Spleen (tissue), 11 donors: ENCODE data around the gene PCNX2. TPM values are rescaled to one million over a fixed set of nuclear protein-coding genes. Genes with fewer than 3 reads are reported as not detected.

ENCODE experiments used
- DNase-seq: peaks from one replicate; pipeline ENCODE4 v3.0.0-alpha.2; 2020
- H3K27ac ChIP-seq, 8 donors: fragments of 200-600 bp; sonication (generic) in 7 of 8; 1 replicate in 4 of 8; 2 replicates in 4 of 8; pipeline versions ENCODE4 v1.5.0 to v1.8.0; 2016 to 2021; ENCODE audit warnings: inconsistent platforms in 4 of 8, mild to moderate bottlenecking in 4 of 8, moderate library complexity in 1 of 8
- H3K27me3 ChIP-seq, 7 donors: fragments of 200-600 bp; sonication (generic) in 6 of 7; replicated peaks in 1 of 7; 1 replicate in 4 of 7; 2 replicates in 3 of 7; pipeline versions ENCODE4 v1.5.0 to v1.8.0; 2016 to 2021; ENCODE audit warnings: inconsistent platforms in 3 of 7, mild to moderate bottlenecking in 1 of 7
- H3K36me3 ChIP-seq, 6 donors: fragments of 200-600 bp; sonication (generic) in 5 of 6; 1 replicate in 4 of 6; 2 replicates in 2 of 6; pipeline versions ENCODE4 v1.5.0 to v1.8.0; 2016 to 2021; ENCODE audit warnings: inconsistent platforms in 2 of 6
- H3K4me1 ChIP-seq, 6 donors: fragments of 200-600 bp; sonication (generic) in 5 of 6; 1 replicate in 3 of 6; 2 replicates in 3 of 6; pipeline versions ENCODE4 v1.5.0 to v1.8.0; 2016 to 2021; ENCODE audit warnings: inconsistent platforms in 3 of 6
- H3K4me3 ChIP-seq, 8 donors: fragments of 200-600 bp; sonication (generic) in 7 of 8; 1 replicate in 4 of 8; 2 replicates in 4 of 8; pipeline versions ENCODE4 v1.5.0 to v1.8.0; 2016 to 2021; ENCODE audit warnings: inconsistent platforms in 4 of 8, mild to moderate bottlenecking in 4 of 8, moderate library complexity in 2 of 8
- H3K9me3 ChIP-seq, 8 donors: fragments of 200-600 bp; sonication (generic) in 7 of 8; 1 replicate in 4 of 8; 2 replicates in 4 of 8; pipeline versions ENCODE4 v1.5.0 to v1.8.0; 2016 to 2021; ENCODE audit warnings: inconsistent platforms in 4 of 8
- CTCF ChIP-seq, 11 experiments: fragments of 200-600 bp in 7 of 11; fragments of 450-650 bp in 4 of 11; sonication (generic) in 4 of 11; IDR thresholded peaks in 8 of 11; conservative IDR thresholded peaks in 3 of 11; 1 replicate in 7 of 11; 2 replicates in 4 of 11; pipeline versions ENCODE4 v1.4.0 to v1.8.0; 2016 to 2021; ENCODE audit warnings: antibody characterized with exemption in 11 of 11, inconsistent platforms in 4 of 11, mild to moderate bottlenecking in 1 of 11
- POLR2A ChIP-seq, 3 donors: fragments of 450-650 bp; IDR thresholded peaks; one replicate each; pipeline ENCODE4 v1.5.1; 2017; ENCODE audit warnings: antibody characterized with exemption in 3 of 3, mild to moderate bottlenecking in 1 of 3
- POLR2AphosphoS5 ChIP-seq, 3 donors: sonication (generic); formaldehyde crosslinking; IDR thresholded peaks; one replicate each; pipeline ENCODE4 v1.5.1; 2017; ENCODE audit warnings: antibody characterized with exemption in 3 of 3
- WGBS, 5 donors: extraction: QIAGEN DNeasy Blood & Tissue Kit in 3 of 5; methylation state at CpG; one replicate each; pipeline versions ENCODE4 v1.1.5 to v1.1.7; 2013 to 2018; 5-methylcytosine and 5-hydroxymethylcytosine counted together
- intact Hi-C: fragments of 100-400 bp; cut with DNase I; formaldehyde crosslinking; loops from one replicate; pipeline ENCODE4 v1.15.0; 2023; ENCODE audit warnings: low total_unique reads
- polyA plus RNA-seq, 3 donors: library from polyadenylated mRNA; stranded (reverse); fragments of 200-250 nt; gene quantifications; one replicate each; pipeline ENCODE4 v1.2.1, GENCODE V29; 2013
- total RNA-seq, 7 donors: library from RNA; depleted of rRNA in 3 of 7; stranded (reverse); fragments of >200 nt in 3 of 7; fragmentation: NEBNext Ultra II Directional in 4 of 7; extraction: Animal tissue kit (Norgen Biotek cat#: 25700) in 4 of 7; gene quantifications; one replicate each; pipeline versions ENCODE4 v1.1.0 to v1.2.1, GENCODE V29; 2016 to 2021
- donor health status: healthy with polysubstance abuse.
- donor health status: DM: no; HTN: no; CAD: no; lungs with moderate emphysema.
- donor health status: DM: no; HTN: no; CAD: no.
- donor health status: Bipolar disorder and iron deficiency.
- donor health status: healthy.
- donor health status: DM: no; HTN: no; CAD: no.
- donor health status: DM: yes; HTN: yes; CAD: no.

The PCNX2 gene
- total and polyA plus RNA-seq, 10 donors, result 4.0 to 26.5 (median 15.4) TPM

- no peaks in the 10 kb centered on the region for H3K4me1 ChIP-seq
- intact Hi-C loops, result no loop called here
- H3K36me3 ChIP-seq, result peaks cover 0 to 40% (median 3%) of the 10 kb centered on the region in 6 donors
- peaks cover 0 to 32% (median 28%) of the 10 kb centered on the region in 8 donors for H3K9me3 ChIP-seq
- H3K27me3 ChIP-seq, result no peaks in the 10 kb centered on the region
- H3K27ac ChIP-seq, result no peak overlapping the region
- no peak for DNase-seq
- TF ChIP-seq POLR2AphosphoS5 (IDR thresholded peaks at IDR 0.05) (no peak), CTCF (IDR thresholded peaks at IDR 0.05 in 8 of 11, conservative IDR thresholded peaks at IDR 0.05 in 3 of 11) (no peak), POLR2A (IDR thresholded peaks at IDR 0.05) (no peak)
- no peak overlapping the region for H3K4me3 ChIP-seq
- 87 to 98% (median 95%) methylated on average over 3 of the region's 3 CpGs for WGBS, 5 donors
These were observed 101.8 kb downstream of the PCNX2 start for GRCh38 chr1:233193741-233194140.

- H3K36me3 ChIP-seq, result peaks cover 0 to 19% (median 0%) of the 10 kb centered on the region in 6 donors
- peaks cover 0 to 29% (median 27%) of the 10 kb centered on the region in 8 donors for H3K9me3 ChIP-seq
- 83 to 94% (median 88%) methylated on average over 5 of the region's 5 CpGs for WGBS, 5 donors
- no peak overlapping the region for H3K27ac ChIP-seq
- H3K4me3 ChIP-seq, result no peak overlapping the region
- TF ChIP-seq CTCF (IDR thresholded peaks at IDR 0.05 in 8 of 11, conservative IDR thresholded peaks at IDR 0.05 in 3 of 11), result no peak
- TF ChIP-seq POLR2AphosphoS5 (IDR thresholded peaks at IDR 0.05), result no peak
- TF ChIP-seq POLR2A (IDR thresholded peaks at IDR 0.05), result no peak
- no peak for DNase-seq
- H3K27me3 ChIP-seq, result no peaks in the 10 kb centered on the region
- intact Hi-C loops, result no loop called here
- no peaks in the 10 kb centered on the region for H3K4me1 ChIP-seq
These were observed 104.5 kb downstream of the PCNX2 start for GRCh38 chr1:233190987-233191386.

GRCh38 chr1:233189526-233189925, 106.0 kb downstream of the PCNX2 start:
- no peak for DNase-seq
- peaks cover 0 to 4% (median 0%) of the 10 kb centered on the region in 6 donors for H3K36me3 ChIP-seq
- H3K27ac ChIP-seq, result no peak overlapping the region
- no peaks in the 10 kb centered on the region for H3K27me3 ChIP-seq
- H3K4me3 ChIP-seq, result no peak overlapping the region
- no peaks in the 10 kb centered on the region for H3K4me1 ChIP-seq
- no peak for TF ChIP-seq POLR2A (IDR thresholded peaks at IDR 0.05)
- no peak for TF ChIP-seq POLR2AphosphoS5 (IDR thresholded peaks at IDR 0.05)
- TF ChIP-seq CTCF (IDR thresholded peaks at IDR 0.05 in 8 of 11, conservative IDR thresholded peaks at IDR 0.05 in 3 of 11), result no peak
- peaks cover 0 to 15% (median 12%) of the 10 kb centered on the region in 8 donors for H3K9me3 ChIP-seq
- intact Hi-C loops, result no loop called here
- 88 to 95% (median 91%) methylated on average over 3 of the region's 3 CpGs for WGBS, 5 donors

GRCh38 chr1:233188061-233188460, 107.5 kb downstream of the PCNX2 start:
- no peak for DNase-seq
- no peaks in the 10 kb centered on the region for H3K4me1 ChIP-seq
- WGBS, 5 donors, result 84 to 90% (median 90%) methylated on average over 4 of the region's 4 CpGs
- H3K4me3 ChIP-seq, result no peak overlapping the region
- no peak overlapping the region for H3K27ac ChIP-seq
- H3K36me3 ChIP-seq, result no peaks in the 10 kb centered on the region
- peaks cover 0 to under 1% (median 0%) of the 10 kb centered on the region in 8 donors for H3K9me3 ChIP-seq
- intact Hi-C loops, result no loop called here
- H3K27me3 ChIP-seq, result no peaks in the 10 kb centered on the region
- TF ChIP-seq POLR2A (IDR thresholded peaks at IDR 0.05), result no peak
- no peak for TF ChIP-seq POLR2AphosphoS5 (IDR thresholded peaks at IDR 0.05)
- no peak for TF ChIP-seq CTCF (IDR thresholded peaks at IDR 0.05 in 8 of 11, conservative IDR thresholded peaks at IDR 0.05 in 3 of 11)
